ENCODE results near the gene NBL1.

- TF ChIP-seq CTCF (IDR thresholded peaks at IDR 0.05) = no peak
- no peak for TF ChIP-seq POLR2A (IDR thresholded peaks at IDR 0.05)
- no peak for TF ChIP-seq EP300 (IDR thresholded peaks at IDR 0.05)
Measured at GRCh38 chr1:19612530-19612929, 31.6 kb upstream of the NBL1 start.
